SIG-M5 treated with dmso at 0.1 percent for 504 hours (cell line): Measurements from ENCODE around the gene SRSF11.
A peak's percentile ranks its signal among the peaks of the same experiment; 100 is the strongest.
"Not testable (repeated sequence)": the region's sequence is repeated elsewhere in the genome, so short reads cannot be mapped to it uniquely, and the experiment has no call there.

Source experiments
- DNase-seq: peaks from one replicate; lab custom pipeline; 2025; ENCODE audit not compliant: unreplicated experiment; lab: John Stamatoyannopoulos, UW

The SRSF11 gene

DNA sequence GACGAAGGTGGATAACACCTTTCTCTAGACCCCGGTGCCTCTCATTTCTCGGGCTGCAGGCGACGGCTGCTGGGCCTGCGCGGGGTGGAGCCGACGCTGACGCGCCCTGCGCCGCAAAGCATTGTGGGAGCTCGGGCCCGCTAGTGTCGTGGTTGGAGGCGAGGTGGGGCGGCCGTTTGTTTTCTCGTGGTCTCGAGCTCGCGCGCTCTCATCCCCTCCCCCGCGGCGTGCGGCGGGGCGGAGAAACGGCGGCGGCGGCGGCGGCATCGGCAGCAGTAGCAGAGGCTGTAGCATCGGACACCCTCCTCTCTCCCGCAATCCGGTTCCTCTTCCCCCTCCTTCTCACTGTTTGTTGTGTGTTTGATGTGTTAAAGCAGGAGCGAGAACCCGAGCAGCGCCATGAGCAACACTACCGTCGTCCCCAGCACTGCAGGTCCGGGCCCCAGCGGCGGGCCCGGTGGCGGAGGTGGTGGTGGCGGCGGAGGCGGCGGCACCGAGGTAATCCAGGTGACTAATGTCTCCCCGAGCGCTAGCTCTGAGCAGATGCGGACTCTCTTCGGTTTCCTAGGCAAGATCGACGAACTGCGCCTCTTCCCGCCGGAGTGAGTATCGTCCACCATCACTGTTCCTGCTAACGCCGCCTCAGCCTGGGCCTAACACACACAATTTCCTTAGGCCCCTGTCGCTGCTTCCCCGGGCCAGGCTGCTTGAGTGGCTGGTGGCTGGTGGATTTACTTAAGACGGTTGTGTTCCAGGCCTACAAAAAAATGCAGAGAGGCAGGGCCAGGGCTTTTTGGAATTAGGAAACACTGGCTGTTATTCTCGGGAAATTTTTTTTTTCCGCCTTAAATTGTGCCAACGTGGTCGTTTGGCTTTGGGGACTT lies at the start of gene SRSF11:
TSS of gene SRSF11 (plus strand) at position 143 of the 884 bp plus-strand sequence. CDS start at position 400, 257 bp downstream.
- DNase-seq = peak; percentile 84

DNA sequence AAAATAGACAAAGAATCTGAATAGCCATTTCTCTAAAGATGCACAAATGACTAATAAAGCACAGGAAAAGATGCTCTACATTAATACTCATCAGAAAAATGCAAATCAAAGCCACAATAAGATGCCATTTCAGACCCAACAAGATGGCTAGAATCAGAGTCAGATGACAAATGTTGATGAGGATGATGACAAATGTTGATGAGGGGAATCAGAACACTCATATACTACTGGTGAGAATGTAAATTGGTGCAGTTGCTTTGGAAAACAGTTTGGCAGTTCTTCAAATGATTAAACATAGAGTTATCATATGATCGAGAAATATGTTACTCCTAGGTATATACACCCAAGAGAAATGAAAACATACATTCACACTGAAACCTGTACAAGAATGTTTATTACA lies 49.7 kb upstream of the SRSF11 start:
- DNase-seq = no peak

- not testable (repeated sequence) for DNase-seq
Observed at GRCh38 chr1:70185181-70185580, 36.0 kb upstream of the SRSF11 start.

GRCh38 chr1:70188522-70188921 lies 32.7 kb upstream of the SRSF11 start:
- no peak for DNase-seq

DNA sequence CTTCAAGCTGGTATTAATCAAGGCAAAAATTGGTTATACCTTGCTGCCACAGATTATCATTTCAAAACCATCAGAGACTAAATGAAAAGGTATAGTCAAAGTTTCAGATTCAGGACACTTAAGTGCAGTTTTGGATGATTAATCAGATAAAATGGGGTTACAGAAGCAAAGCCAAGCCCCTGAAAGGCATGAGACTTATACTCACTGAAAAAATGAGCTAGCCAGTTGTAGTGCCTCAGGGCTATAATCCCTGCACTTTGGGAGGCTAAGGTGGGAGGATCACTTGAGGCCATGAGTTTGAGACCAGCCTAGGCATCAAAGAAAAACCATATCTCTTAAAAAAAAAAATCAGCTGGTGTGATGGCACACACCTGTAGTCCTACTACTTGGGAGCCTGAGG lies 31.0 kb upstream of the SRSF11 start:
- DNase-seq = no peak

DNA sequence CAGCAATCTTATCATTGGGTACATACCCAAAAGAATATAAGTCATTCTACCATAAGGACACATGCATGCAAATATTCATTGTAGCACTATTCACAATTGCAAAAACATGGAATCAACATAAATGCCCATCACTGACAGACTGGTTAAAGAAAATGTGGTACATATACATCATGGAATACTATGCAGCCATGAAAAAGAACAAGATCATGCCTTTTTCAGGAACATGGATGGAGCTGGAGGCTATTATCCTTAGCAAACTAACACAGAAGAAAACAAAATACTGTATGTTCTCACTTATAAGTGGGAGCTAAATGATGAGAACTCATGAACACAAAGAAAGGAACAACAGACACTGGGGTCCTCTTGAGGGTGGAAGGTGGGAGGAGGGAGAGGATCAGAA lies 28.7 kb upstream of the SRSF11 start:
- DNase-seq = not testable (repeated sequence)

GRCh38 chr1:70194601-70195000 lies 26.6 kb upstream of the SRSF11 start:
- DNase-seq = no peak

- no peak for DNase-seq
Observed at GRCh38 chr1:70195342-70195741, 25.8 kb upstream of the SRSF11 start.

DNA sequence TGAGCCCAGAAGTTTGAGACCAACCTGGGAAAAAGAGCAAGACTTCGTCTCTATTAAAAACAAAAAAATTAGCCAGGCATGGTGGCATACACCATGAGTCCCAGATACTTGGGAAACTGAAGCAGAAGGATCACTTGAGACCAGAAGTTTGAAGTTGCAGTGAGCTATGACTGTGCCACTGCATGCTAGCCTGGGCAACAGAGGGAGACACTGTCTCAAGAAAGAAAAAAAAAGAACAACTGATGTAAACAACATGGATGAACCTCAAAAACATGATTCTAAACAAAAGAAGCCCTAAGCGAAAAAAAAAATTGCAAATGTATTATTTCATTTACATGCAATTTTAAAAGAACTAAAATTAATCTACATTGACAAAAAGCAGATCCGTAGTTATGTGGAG lies 24.8 kb upstream of the SRSF11 start:
- no peak for DNase-seq

GRCh38 chr1:70200065-70200464 lies 21.1 kb upstream of the SRSF11 start:
- DNase-seq = no peak

DNA sequence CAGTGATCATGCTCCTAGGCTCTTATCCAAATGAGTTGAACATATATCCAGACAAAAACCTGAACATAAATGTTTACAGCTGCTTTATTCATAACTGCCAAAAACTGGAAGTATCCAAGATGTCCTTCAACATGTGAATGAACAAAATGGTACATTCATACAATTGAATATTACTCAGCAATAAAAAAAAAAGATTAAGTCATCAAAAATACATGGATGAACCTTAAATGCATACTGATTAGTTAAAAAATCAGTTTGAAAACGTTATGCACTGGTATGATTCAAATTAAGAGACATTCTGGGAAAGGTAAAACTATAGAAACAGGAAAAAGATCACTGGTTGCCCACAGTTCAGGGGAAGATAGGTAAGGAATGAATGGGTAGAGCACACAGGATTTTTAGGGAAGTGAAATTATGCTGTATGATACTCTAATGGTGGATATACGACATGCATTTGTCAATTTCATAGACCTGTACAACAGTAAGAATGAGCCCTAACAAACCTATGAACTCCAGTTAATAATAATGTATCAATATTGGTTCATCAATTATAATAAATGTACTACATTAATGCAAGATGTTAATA lies 18.9 kb upstream of the SRSF11 start:
- DNase-seq = no peak

DNA sequence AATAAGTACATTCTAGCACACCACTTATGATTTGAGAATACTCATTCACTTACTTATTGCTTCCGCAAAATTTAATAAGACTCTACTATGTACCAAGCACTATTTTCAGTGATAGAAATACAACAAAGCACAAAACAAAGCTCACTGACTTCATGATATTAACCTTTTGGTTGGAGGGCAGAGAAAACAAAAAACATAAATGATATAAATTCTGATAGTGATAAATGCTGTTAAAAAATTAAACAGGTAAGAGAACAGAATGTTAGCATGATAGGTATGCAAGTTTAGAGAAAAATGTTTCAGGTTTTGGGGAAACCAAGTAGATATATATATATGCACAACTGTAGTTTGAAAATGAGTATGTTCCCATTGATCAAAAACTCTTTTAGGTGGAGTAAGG lies 17.0 kb upstream of the SRSF11 start:
- DNase-seq = no peak

- no peak for DNase-seq
Observed at GRCh38 chr1:70204600-70204999, 16.6 kb upstream of the SRSF11 start.

- no peak for DNase-seq
Observed at GRCh38 chr1:70205071-70205433, 16.1 kb upstream of the SRSF11 start.

DNA sequence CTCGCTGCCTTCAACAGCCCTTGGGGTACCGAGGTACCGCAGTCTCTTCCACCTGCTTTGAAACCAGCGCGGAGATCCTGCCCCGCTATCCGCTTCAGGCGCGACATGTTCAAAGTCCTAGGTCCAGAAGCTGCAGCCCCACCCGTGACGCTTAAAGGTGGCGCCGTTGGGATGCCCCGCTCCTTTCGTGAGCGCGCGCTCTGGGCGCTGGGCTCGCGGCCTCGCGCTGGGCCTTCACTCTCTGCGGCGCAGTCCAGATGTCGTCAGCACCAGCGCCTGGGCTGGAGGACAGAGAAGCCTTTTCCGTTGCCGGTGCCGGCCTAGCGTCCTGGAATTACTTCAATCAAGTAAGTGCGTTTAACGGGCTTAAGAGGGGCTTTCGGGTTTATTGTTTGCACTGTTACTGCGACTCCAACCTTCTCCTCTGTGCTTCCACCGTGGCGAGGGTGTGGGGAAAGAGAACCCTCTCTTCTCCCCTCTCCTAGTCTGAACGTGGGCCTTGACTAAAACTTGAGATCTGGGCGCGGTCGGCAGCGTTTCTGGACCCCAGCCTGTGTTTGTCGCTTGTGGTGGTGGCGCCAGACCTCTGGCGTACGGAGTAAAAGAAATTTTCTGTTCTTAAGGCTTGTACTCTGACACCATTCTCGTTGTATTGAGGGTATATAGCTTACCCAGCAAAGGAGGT lies 15.6 kb upstream of the SRSF11 start, which contains the start of gene LRRC40:
TSS of gene LRRC40 (minus strand) at position 146 of the 685 bp plus-strand sequence. CDS start at position 107, 39 bp downstream.
- DNase-seq = peak; percentile 84

DNA sequence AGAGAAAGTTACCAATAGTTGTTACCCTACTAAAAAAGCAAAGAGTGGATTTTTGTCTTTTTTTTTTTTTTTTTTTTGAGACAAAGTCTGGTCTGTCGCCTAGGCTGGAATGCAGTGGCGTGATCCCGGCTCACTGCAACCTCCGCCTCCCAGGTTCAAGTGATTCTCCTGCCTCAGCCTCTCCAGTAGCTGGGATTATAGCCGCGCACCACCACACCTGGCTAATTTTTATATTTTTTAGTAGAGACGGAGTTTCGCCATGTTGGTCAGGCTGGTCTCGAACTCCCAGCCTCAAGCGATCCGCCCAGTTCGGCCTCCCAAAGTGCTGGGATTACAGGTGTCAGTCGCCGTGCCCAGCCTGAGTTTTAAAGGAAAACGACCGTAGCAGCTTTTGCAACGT lies 14.3 kb upstream of the SRSF11 start:
- not testable (repeated sequence) for DNase-seq

- DNase-seq = no peak
Observed at GRCh38 chr1:70207492-70207891, 13.7 kb upstream of the SRSF11 start.

- no peak for DNase-seq
Observed at GRCh38 chr1:70208292-70208691, 12.9 kb upstream of the SRSF11 start.

- no peak for DNase-seq
Observed at GRCh38 chr1:70210820-70211219, 10.4 kb upstream of the SRSF11 start.

DNA sequence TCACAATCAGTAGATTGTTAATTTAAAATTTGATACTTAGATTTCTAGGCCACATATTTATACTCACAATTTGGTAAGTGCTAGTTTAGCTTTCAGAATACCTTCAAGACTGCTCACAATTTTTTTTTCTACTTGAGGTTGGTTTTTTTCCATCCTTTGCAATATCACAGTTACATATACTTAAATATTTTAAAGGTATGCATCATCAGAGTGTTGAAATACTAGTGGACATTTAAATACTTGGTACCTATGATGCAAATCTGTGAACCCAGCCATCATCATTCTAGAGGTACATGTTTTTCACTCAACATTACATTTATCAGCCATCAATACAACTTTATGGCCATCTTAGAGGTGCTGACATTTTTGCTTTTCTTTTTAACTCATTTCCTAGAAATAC lies 9.6 kb upstream of the SRSF11 start:
- DNase-seq = no peak

GRCh38 chr1:70220015-70220414 lies 1.2 kb upstream of the SRSF11 start:
- DNase-seq = peak; percentile 64
